ENCODE measurements around the gene NDE1.
A peak's percentile ranks its signal among the peaks of the same experiment; 100 is the strongest.
"Not testable (repeated sequence)": the region's sequence is repeated elsewhere in the genome, so short reads cannot be mapped to it uniquely, and the experiment has no call there.

Gene NDE1

DNA sequence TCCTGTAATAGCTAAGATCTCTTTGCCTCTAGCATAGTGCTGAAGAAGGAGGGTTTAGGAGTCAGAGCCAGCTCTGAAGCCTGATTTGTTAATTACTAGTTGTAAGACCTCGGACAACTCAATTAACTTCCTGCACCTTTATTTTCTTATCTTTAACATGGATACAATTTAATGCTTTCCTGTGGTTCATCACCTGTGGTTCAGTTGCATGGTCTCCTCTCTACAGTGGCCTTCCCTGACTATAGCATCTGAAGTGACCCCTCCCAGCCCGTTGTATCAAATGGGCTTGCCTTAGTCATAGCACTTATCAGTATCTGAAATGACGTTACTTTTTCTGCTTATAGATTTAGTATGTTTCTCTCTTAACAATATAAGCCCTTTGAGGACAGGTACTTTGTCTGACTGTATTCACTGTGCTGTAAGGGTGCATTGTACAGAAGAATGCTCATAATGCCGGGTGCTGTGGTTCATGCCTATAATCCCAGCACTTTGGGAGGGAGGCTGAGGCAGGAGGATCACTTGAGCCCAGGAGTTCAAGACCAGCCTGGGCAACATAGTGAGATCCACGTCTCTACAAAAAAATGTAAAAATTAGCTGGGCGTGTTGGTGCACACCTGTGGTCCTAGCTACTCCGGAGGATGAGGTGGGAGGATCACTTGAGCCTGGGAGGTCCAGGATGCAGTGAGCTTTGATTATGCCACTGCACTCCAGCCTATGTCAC is 2.6 kb upstream of the NDE1 start:
- no peak for DNase-seq (ENCODE audit: low read depth)
- TF ChIP-seq, protein P1, sequence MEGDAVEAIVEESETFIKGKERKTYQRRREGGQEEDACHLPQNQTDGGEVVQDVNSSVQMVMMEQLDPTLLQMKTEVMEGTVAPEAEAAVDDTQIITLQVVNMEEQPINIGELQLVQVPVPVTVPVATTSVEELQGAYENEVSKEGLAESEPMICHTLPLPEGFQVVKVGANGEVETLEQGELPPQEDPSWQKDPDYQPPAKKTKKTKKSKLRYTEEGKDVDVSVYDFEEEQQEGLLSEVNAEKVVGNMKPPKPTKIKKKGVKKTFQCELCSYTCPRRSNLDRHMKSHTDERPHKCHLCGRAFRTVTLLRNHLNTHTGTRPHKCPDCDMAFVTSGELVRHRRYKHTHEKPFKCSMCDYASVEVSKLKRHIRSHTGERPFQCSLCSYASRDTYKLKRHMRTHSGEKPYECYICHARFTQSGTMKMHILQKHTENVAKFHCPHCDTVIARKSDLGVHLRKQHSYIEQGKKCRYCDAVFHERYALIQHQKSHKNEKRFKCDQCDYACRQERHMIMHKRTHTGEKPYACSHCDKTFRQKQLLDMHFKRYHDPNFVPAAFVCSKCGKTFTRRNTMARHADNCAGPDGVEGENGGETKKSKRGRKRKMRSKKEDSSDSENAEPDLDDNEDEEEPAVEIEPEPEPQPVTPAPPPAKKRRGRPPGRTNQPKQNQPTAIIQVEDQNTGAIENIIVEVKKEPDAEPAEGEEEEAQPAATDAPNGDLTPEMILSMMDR (IDR thresholded peaks at IDR 0.05; ENCODE audit: low read depth, low read length, missing control alignments): no peak
- H3K4me3 ChIP-seq (ENCODE audit: low read depth, low read length): no peak overlapping the region

DNA sequence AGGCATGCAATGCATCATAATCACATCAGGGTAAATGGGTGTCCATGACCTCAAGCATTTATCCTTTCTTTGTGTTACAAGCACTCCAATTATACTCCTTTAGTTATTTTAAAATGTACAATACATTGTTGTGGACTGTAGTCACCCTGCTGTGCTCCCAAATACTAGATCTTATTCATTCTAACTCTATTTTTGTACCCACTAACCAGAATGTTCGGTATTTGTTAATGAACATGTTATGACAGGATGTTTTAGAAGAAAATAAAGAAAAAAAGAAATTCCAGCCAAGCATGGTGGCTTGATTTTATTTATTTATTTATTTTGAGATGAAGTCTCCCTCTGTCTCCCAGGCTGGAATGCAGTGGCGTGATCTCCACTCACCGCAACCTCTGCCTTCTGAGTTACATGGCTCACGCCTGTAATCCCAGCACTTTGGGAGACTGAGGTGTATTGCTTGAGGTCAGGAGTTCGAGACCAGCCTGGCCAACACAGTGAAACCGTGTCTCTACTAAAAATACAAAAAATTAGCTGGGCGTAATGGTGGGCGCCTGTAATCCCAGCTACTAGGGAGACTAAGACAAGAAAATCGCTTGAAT is 1.8 kb upstream of the NDE1 start:
- no peak overlapping the region for H3K4me3 ChIP-seq (ENCODE audit: low read depth, low read length)
- TF ChIP-seq, protein P1 (IDR thresholded peaks at IDR 0.05; ENCODE audit: low read depth, low read length, missing control alignments): no peak
- DNase-seq (ENCODE audit: low read depth): no peak

DNA sequence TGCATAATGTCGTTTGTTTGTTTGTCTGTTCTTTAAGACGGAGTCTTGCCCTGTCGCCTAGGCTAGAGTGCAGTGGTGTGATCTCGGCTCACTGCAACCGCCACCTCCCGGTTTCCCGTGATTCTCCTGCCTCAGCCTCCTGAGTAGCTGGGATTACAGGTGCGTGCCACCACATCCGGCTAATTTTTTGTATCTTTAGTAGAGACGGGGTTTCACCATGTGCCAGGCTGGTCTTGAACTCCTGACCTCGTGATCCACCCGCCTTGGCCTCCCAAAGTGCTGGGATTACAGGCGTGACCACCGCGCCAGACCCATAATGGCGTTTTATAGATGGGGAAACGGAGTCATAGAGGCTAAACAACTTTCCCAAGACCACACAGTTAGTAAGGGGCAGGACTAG is 734 bp upstream of the NDE1 start:
- DNase-seq (ENCODE audit: low read depth): not testable (repeated sequence)
- peak overlapping the region; percentile 54; the same call in 1 of the 2 replicates for H3K4me3 ChIP-seq (ENCODE audit: low read depth, low read length)

DNA sequence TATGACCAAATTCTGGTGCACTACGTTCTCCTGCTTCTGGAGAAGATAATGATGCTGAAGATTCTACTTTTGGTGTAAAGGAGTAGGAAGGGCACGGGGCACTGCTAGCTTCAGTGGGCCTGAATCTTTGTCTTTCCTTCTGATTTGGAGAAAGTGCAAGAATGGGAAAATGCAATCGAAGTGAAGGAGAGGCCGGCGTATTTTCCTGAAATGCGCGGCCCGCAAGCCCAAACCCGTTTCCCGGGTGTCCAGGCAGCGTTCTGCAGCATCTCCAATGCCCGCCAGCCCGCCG is 372 bp upstream of the NDE1 start:
- TF ChIP-seq, protein P1 (IDR thresholded peaks at IDR 0.05; ENCODE audit: low read depth, low read length, missing control alignments): no peak
- H3K4me3 ChIP-seq (ENCODE audit: low read depth, low read length): peak overlapping the region; percentile 54
- no peak for DNase-seq (ENCODE audit: low read depth)

DNA sequence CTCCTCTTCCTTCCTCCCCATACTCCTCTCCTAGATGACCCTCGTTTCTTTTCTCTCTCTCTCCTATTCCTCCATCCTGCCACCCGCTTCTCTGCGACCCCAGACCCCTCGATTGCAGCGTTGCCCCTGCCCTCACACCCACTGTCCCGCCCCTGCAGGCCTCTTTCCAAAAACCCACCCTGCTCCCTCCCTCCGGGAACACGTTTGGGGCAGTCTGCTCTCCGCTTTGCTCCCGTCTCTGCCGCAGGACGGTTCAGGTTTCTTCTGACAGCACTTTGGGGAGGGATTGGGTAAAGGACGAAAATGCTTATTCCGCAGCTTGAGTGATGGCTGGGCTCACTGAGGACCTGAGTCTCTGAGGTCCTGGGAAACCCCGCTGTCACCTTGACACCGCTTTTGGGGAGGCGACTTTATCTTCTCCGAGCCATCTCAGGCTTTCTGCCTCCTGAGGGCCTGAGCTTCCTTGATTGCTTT is 690 bp downstream of the NDE1 start:
- TF ChIP-seq, protein P1 (IDR thresholded peaks at IDR 0.05; ENCODE audit: low read depth, low read length, missing control alignments): no peak
- DNase-seq (ENCODE audit: low read depth): no peak
- H3K4me3 ChIP-seq (ENCODE audit: low read depth, low read length): peak overlapping the region; percentile 69

DNA sequence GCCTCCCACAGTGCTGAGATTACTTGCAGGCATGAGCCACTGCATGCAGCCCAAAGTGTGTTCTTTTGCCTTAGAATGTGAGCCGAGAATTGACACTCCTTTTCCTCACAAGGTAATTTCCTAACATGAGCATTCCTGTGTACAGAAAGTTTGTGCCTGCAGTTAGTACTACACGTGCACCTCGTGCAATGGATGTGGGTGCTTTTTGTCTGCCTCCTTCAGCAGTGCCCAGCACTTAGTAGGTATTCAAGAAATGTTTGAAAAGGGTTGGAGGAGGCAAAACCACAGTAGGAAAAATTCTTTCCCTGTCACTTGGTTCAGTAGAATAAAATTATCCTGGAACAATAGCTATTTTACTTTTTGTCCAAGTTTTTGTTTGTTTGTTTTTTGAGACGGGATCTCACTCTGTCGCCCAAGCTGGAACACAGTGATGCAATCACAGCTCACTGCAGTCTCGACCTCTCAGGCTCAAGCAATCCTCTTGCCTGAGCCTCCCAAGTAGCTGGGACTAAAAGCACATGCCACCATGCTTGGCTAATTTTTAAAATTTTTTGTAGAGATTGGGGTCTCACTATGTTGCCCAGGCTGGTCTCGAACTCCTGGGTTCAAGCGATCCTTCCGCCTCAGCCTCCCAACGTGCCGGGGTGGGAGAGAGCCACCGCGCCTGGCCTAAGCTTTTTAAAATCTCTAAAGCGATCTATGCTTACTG is 2.4 kb downstream of the NDE1 start:
- TF ChIP-seq, protein P1 (IDR thresholded peaks at IDR 0.05; ENCODE audit: low read depth, low read length, missing control alignments): no peak
- no peak for DNase-seq (ENCODE audit: low read depth)
- peak overlapping the region; percentile 69 for H3K4me3 ChIP-seq (ENCODE audit: low read depth, low read length)

DNA sequence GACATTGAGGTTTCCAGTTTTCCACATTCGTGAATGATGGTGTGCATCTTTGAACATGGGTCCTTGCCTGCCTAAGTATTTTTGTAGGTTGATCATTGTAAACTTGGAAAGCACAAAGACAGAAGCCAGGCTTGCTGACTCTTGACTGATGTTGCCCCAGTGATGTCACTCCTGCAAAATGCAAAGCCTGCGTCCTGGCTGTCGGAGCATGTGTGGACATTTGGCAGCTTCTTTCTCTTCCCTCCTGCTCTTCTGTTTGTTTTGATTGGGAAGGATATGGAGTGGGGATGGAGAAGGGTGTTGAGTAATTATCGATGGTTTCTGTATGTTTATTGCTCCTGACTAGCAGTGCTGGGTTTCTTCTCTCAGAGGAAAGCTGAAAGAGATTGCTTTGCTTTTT is 3.2 kb downstream of the NDE1 start:
- DNase-seq (ENCODE audit: low read depth): no peak
- TF ChIP-seq, protein P1 (IDR thresholded peaks at IDR 0.05; ENCODE audit: low read depth, low read length, missing control alignments): no peak
- no peak overlapping the region; the same call in 1 of the 2 replicates for H3K4me3 ChIP-seq (ENCODE audit: low read depth, low read length)

Measured in GM12864 (cell line).